GM20000 (cell line): ENCODE results near the gene STK4.

Source experiments
- DNase-seq: peaks from one replicate; pipeline ENCODE4 v3.0.0; 2012; ENCODE audit warnings: low spot score
- TF ChIP-seq, protein P1 (sequence below): IDR thresholded peaks from 2 replicates; pipeline ENCODE4 v1.5.1; 2012; ENCODE audit warnings: mild to moderate bottlenecking, control low read depth; ENCODE audit errors: extremely low read depth, missing control alignments

STK4 gene

DNA sequence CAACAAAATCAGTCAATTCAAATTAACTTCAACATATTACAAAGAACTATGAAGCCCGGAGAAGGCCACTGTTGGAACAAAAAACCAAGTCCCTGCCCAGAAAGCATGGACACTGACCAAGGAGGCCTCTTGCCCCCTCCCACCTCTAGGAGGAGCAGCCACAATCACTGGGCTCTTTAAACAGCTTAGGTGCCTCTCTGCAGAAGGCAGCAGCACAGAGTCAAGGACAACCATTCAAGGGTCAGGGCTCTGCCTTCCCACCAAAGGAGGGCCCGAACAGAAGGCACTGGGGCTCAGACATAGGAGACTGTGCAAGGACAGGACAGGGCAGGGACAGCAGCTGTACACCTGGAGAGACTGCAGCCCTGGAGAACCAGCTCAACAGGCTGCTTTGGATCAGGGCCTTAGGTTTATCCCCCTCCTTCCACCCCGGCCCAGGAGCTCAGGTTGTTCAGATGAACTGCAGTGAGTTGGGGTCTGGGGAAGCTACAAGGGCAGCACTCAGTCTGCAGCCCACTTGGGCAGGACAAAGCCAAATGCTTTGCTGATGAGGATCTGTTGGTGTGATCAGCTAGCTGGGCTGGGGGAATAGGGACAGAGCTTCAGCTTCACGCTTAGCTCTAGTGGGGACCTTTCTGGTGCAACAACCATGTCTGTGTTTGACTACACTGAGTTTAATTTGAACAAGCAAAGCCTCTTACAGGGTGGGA, 23.9 kb upstream of the STK4 start:
- TF ChIP-seq, protein P1, sequence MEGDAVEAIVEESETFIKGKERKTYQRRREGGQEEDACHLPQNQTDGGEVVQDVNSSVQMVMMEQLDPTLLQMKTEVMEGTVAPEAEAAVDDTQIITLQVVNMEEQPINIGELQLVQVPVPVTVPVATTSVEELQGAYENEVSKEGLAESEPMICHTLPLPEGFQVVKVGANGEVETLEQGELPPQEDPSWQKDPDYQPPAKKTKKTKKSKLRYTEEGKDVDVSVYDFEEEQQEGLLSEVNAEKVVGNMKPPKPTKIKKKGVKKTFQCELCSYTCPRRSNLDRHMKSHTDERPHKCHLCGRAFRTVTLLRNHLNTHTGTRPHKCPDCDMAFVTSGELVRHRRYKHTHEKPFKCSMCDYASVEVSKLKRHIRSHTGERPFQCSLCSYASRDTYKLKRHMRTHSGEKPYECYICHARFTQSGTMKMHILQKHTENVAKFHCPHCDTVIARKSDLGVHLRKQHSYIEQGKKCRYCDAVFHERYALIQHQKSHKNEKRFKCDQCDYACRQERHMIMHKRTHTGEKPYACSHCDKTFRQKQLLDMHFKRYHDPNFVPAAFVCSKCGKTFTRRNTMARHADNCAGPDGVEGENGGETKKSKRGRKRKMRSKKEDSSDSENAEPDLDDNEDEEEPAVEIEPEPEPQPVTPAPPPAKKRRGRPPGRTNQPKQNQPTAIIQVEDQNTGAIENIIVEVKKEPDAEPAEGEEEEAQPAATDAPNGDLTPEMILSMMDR = no peak
- DNase-seq = no peak

DNA sequence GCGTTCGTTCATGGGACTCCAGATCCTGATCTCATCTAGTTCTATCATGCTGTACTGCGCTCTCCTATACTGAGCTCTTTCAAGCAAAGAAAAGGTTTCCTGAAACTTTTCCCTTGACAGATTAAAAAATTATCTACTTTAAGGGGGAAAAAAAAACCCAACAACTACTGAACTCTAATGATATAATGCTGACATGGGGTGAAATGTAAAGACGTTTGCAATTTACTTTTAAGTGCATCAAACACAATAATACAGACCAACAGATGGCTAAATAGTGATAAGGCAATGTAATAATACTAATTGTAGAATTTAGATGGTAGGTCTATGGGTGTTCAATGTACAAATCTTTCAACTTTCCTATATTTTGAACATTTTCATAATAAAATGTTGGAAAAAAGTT, 22.5 kb upstream of the STK4 start:
- TF ChIP-seq, protein P1 = no peak
- no peak for DNase-seq

DNA sequence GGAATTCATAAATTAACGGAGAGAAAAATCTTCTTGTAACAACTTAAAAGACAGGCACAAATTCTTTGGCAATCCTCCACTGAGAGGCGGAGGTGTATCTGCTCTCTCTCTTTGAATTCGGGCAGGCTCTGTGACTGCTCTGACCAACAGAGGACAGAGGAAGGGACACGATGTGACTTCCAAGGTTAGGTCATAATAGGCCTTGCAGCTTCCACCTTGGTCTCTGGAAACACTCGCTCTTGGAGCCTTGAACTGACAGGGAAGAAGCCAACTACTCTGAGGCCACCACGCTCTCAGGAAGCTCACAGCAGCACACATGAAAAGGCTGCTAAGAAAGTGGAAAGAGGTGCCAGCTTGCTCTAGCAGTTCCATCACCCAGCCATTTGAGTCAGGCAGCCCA, 21.1 kb upstream of the STK4 start:
- DNase-seq = no peak
- TF ChIP-seq, protein P1 = no peak

DNA sequence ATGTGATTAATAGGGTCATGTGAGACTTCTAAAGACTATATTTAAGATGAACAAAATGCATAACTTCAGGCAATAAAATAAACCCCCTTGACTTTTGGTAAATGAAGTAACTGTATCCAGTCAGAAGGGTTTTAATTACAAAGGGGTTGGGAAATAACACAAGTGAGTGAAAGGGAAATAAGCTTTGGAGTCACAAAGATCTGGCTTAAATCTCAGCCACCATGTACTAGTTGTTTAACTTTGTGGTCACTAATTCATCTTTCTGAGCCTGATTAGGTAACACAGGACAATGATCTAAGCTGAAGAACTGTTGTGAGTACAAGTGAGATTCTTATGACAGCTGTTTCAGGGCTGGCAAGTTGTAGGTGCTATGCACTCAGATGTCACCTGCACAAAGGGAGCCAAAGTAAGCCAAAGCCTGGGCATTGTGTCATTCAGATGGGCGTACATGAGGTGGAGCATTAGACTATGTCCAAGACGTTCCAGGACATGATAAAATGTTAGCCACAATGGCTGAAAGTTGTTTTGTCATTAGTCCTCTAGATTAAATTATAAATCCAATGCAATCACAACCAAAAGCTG, 19.9 kb upstream of the STK4 start:
- TF ChIP-seq, protein P1 = no peak

DNA sequence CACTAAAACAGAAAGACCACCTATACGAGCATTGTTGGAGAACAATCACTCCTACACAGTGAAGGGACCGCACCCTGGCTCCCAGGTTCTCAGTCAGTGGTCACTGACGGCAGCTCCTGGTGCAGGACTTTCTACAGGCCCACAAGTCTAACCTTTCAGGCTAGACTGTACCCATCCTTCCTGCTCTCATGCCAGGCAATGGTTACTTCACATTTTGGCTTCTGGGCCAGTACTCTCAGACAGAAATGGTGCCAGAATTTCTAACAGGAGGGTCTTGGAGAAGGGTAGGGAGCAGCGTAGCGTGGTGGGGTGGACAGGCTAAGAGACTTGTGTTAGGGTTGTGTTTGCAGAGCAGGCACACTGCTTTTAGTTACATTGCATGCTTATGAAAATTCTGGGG, 18.2 kb upstream of the STK4 start:
- no peak for DNase-seq
- TF ChIP-seq, protein P1 = no peak

More for the DNA sequence above, 19.9 kb upstream of the STK4 start:
- no peak for DNase-seq

DNA sequence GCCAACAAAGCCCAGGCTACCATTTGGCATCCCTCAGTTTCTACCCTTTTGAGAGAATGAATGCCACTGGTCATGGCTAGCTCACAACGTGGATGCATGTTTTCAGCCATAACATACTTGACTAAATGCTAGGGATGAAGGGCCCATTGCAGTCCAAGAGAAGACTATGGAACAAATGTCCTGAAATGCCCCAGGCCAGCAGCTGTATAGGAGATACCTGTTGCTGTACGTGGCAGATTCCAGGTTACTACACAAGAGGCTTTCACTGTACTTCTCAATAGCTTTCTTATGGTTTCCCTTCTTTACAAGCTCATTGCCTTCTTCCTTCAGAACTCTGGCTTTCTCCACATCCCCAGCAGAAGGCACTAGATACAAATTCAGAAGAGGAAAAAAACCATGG, 17.8 kb upstream of the STK4 start:
- no peak for DNase-seq
- TF ChIP-seq, protein P1 = no peak

DNA sequence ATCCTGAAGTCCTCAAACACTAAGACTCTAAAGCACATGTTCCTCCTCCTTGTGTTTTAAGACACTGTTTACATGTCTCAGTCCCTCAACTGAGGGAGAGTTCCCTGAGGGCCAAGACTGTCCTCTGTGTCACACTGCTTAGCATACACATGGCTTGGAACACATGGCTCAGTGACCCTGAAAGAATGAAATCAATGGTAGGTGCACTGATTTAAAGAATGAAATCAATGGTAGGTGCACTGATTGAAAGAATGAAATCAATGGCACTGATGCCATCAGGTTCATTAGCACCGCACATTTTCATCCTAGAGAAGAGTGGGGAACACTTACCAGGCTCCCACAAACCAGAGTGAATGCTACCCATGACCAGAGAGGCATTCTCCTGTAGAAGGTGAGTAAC, 15.9 kb upstream of the STK4 start:
- DNase-seq = no peak
- TF ChIP-seq, protein P1 = no peak
